Vagina (tissue), 2 donors: ENCODE results near the gene ANXA3.
"Not testable (repeated sequence)": the region's sequence is repeated elsewhere in the genome, so short reads cannot be mapped to it uniquely, and the experiment has no call there.

Source experiments
- POLR2A ChIP-seq, 2 donors: fragments of 450-650 bp; IDR thresholded peaks; one replicate each; pipeline ENCODE4 v1.6.1; 2017; ENCODE audit warnings: antibody characterized with exemption in 2 of 2, mild to moderate bottlenecking in 2 of 2, moderate library complexity in 2 of 2
- POLR2AphosphoS5 ChIP-seq, 2 donors: sonication (generic); formaldehyde crosslinking; IDR thresholded peaks; one replicate each; pipeline ENCODE4 v1.9.0; 2017; ENCODE audit warnings: antibody characterized with exemption in 2 of 2, mild to moderate bottlenecking in 2 of 2, low read depth in 1 of 2; ENCODE audit not compliant: insufficient read depth in 1 of 2
- TF ChIP-seq, protein P1 (sequence below), 3 experiments: fragments of 450-650 bp in 2 of 3; fragments of 200-600 bp in 1 of 3; sonication (generic) in 1 of 3; IDR thresholded peaks; one replicate each; pipeline ENCODE4 v1.5.1; 2017 to 2019; ENCODE audit warnings: antibody characterized with exemption in 3 of 3, mild to moderate bottlenecking in 2 of 3, moderate library complexity in 2 of 3

DNA sequence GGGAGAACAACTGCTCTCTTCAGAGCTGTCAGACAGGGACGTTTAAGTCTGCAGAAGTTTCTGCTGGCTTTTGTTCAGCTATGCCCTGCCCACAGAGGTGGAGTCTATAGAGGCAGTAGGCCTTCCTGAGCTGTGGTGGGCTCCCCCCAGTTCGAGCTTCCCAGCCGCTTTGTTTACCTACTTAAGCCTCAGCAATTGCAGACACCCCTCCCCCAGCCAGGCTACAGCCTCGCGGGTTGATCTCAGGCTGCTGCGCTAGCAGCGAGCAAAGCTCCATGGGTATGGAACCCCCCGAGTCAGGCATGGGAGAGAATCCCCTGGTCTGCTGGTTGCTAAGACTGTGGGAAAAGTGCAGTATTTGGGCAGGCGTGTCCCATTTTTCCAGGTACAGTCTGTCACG lies 45.3 kb upstream of the ANXA3 start:
- TF ChIP-seq, protein P1, sequence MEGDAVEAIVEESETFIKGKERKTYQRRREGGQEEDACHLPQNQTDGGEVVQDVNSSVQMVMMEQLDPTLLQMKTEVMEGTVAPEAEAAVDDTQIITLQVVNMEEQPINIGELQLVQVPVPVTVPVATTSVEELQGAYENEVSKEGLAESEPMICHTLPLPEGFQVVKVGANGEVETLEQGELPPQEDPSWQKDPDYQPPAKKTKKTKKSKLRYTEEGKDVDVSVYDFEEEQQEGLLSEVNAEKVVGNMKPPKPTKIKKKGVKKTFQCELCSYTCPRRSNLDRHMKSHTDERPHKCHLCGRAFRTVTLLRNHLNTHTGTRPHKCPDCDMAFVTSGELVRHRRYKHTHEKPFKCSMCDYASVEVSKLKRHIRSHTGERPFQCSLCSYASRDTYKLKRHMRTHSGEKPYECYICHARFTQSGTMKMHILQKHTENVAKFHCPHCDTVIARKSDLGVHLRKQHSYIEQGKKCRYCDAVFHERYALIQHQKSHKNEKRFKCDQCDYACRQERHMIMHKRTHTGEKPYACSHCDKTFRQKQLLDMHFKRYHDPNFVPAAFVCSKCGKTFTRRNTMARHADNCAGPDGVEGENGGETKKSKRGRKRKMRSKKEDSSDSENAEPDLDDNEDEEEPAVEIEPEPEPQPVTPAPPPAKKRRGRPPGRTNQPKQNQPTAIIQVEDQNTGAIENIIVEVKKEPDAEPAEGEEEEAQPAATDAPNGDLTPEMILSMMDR (IDR thresholded peaks at IDR 0.05): not testable (repeated sequence)
- not testable (repeated sequence) for TF ChIP-seq POLR2A (IDR thresholded peaks at IDR 0.05); POLR2AphosphoS5 (IDR thresholded peaks at IDR 0.05; ENCODE audit: insufficient read depth in 1 of 2, low read depth in 1 of 2)
